ENCODE results near the gene GABBR1.

- TF ChIP-seq CTCF (IDR thresholded peaks at IDR 0.05; ENCODE audit: low read depth, low read length) (no peak), EZH2phosphoT487 (IDR thresholded peaks at IDR 0.05; ENCODE audit: low read depth) (no peak)
These were observed 1.7 kb downstream of the GABBR1 start for GRCh38 chr6:29631209-29631810.
